Tibial artery (tissue), 4 donors: ENCODE data around the gene GUCD1.
A peak's percentile ranks its signal among the peaks of the same experiment; 100 is the strongest.

ENCODE experiments used
- DNase-seq, 2 donors: peaks; one replicate each; pipeline ENCODE4 v3.0.0-alpha.2; 2019
- H3K27ac ChIP-seq, 2 donors: fragments of 200-600 bp; sonication (generic) in 1 of 2; 1 replicate in 1 of 2; 2 replicates in 1 of 2; pipeline ENCODE4 v1.5.1; 2018 to 2019; ENCODE audit warnings: mild to moderate bottlenecking in 1 of 2
- H3K27me3 ChIP-seq, 2 donors: fragments of 200-600 bp; sonication (generic) in 1 of 2; one replicate each; pipeline versions ENCODE4 v1.5.1 to v1.6.0; 2016 to 2019
- H3K36me3 ChIP-seq, 3 donors: fragments of 200-600 bp; sonication (generic) in 2 of 3; one replicate each; pipeline ENCODE4 v1.5.1; 2016 to 2019; ENCODE audit warnings: mild to moderate bottlenecking in 2 of 3
- H3K4me1 ChIP-seq, 4 donors: fragments of 200-600 bp; sonication (generic) in 2 of 4; 1 replicate in 3 of 4; 2 replicates in 1 of 4; pipeline ENCODE4 v1.5.1; 2016 to 2019
- H3K4me3 ChIP-seq, 2 donors: fragments of 200-600 bp; sonication (generic) in 1 of 2; 1 replicate in 1 of 2; 2 replicates in 1 of 2; pipeline ENCODE4 v1.5.1; 2018 to 2019; ENCODE audit warnings: mild to moderate bottlenecking in 2 of 2
- H3K9me3 ChIP-seq, 3 donors: fragments of 200-600 bp; sonication (generic) in 1 of 3; one replicate each; pipeline ENCODE4 v1.5.1; 2016 to 2019
- CTCF ChIP-seq, 2 experiments: fragments of 200-600 bp in 1 of 2; fragments of 450-650 bp in 1 of 2; IDR thresholded peaks; one replicate each; pipeline ENCODE4 v1.5.1; 2017 to 2019; ENCODE audit warnings: antibody characterized with exemption in 2 of 2, mild to moderate bottlenecking in 1 of 2, moderate library complexity in 1 of 2
- intact Hi-C: fragments of 100-400 bp; cut with DNase I; formaldehyde crosslinking; loops from one replicate; pipeline ENCODE4 v1.15.0; 2023; ENCODE audit warnings: low total_unique reads

GUCD1 gene

GRCh38 chr22:24519496-24519895 lies 35.4 kb downstream of the GUCD1 start:
- Histone ChIP-seq H3K4me1 (peaks cover 0 to 11% (median 6%) of the 10 kb centered on the region in 4 donors), H3K27ac (no peak overlapping the region), H3K27me3 (no peaks in the 10 kb centered on the region), H3K9me3 (no peaks in the 10 kb centered on the region), H3K4me3 (no peak overlapping the region), H3K36me3 (no peaks in the 10 kb centered on the region)
- DNase-seq: no peak
- intact Hi-C loops: no loop called here
- no peak for TF ChIP-seq CTCF (IDR thresholded peaks at IDR 0.05)

- H3K4me1 ChIP-seq: peaks cover 0 to 11% (median 6%) of the 10 kb centered on the region in 4 donors
- H3K9me3 ChIP-seq: no peaks in the 10 kb centered on the region
- no peak overlapping the region for H3K4me3 ChIP-seq
- no peak for TF ChIP-seq CTCF (IDR thresholded peaks at IDR 0.05)
- H3K27ac ChIP-seq: no peak overlapping the region
- no peak for DNase-seq
- H3K27me3 ChIP-seq: no peaks in the 10 kb centered on the region
- intact Hi-C loops: no loop called here
- no peaks in the 10 kb centered on the region for H3K36me3 ChIP-seq
These were observed 36.0 kb downstream of the GUCD1 start for GRCh38 chr22:24518771-24519485.

- no peak for TF ChIP-seq CTCF (IDR thresholded peaks at IDR 0.05)
- intact Hi-C loops: no loop called here
- no peak overlapping the region for H3K4me3 ChIP-seq
- H3K27ac ChIP-seq: no peak overlapping the region
- H3K27me3 ChIP-seq: no peaks in the 10 kb centered on the region
- peaks cover 0 to 11% (median 6%) of the 10 kb centered on the region in 4 donors for H3K4me1 ChIP-seq
- no peaks in the 10 kb centered on the region for H3K36me3 ChIP-seq
- no peak for DNase-seq
- no peaks in the 10 kb centered on the region for H3K9me3 ChIP-seq
These were observed 36.7 kb downstream of the GUCD1 start for GRCh38 chr22:24518228-24518627.

GRCh38 chr22:24517446-24517845 lies 37.5 kb downstream of the GUCD1 start:
- DNase-seq: no peak
- intact Hi-C loops: no loop called here
- Histone ChIP-seq H3K27me3 (no peaks in the 10 kb centered on the region), H3K4me3 (no peak overlapping the region), H3K9me3 (no peaks in the 10 kb centered on the region), H3K27ac (no peak overlapping the region), H3K4me1 (peaks cover 0 to 11% (median 6%) of the 10 kb centered on the region in 4 donors), H3K36me3 (no peaks in the 10 kb centered on the region)
- no peak for TF ChIP-seq CTCF (IDR thresholded peaks at IDR 0.05)

- no peak for TF ChIP-seq CTCF (IDR thresholded peaks at IDR 0.05)
- intact Hi-C loops: no loop called here
- Histone ChIP-seq H3K36me3 (no peaks in the 10 kb centered on the region), H3K4me1 (peaks cover 0 to 20% (median 6%) of the 10 kb centered on the region in 4 donors), H3K4me3 (peak overlapping the region in 1 of 2 donors; percentile 3), H3K27me3 (no peaks in the 10 kb centered on the region), H3K27ac (no peak overlapping the region), H3K9me3 (no peaks in the 10 kb centered on the region)
- peak in 1 of 2 donors; percentile 38 for DNase-seq
These were observed 38.6 kb downstream of the GUCD1 start for GRCh38 chr22:24516301-24516737.
